Fibroblast of peridontal ligament (primary cell): ENCODE results near the gene MYO1E.

Experiments used
- DNase-seq: peaks from one replicate; pipeline ENCODE4 v3.0.0-alpha.2; 2010; ENCODE audit errors: extremely low read depth

Gene MYO1E

DNA sequence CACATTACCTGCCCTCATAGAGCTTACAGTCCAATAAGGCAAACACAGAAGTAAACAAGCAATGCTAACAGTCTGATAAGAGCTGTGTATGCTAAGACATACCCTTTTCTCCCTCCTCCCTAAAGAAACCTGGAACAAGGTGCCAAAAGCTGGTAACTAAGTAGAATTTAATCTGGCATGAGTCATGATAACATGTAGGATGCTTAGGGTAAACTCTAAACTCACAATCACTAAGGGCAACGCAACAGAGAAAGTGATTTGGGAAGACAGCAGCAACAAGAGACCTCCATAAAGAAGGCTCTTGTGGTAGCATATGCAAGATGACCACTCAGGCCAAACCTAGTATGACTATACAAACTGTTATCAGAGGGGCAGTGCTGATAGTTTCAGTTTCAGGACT lies 55.5 kb downstream of the MYO1E start:
- no peak for DNase-seq

DNA sequence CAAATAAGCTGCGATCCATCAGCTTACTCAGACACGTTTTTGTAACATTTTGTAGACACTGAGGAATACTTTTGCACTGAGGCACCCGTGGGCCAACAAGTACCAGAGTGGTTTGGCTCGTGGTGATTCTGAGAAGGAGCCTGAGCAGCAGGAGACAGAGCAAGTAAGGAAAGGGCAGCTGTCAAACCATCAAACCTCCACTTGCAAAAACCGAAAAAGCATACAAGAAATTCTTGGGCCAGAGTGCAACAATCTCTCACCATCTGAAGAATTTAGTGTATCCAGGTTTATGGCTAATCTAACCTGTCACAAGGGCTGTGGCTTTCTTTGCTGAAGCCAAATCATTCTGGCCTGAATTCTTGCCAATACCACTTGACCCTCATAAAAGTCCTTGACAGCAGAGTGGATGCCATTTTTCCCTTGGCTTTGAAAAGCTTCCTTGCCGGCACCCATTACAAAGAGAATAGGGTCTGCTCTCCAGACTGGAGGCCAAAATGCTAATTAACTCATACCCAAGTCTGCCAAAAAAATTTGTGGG lies 56.7 kb downstream of the MYO1E start:
- peak; percentile 17 for DNase-seq

GRCh38 chr15:59313641-59314332 lies 58.9 kb downstream of the MYO1E start:
- peak; percentile 57 for DNase-seq

DNA sequence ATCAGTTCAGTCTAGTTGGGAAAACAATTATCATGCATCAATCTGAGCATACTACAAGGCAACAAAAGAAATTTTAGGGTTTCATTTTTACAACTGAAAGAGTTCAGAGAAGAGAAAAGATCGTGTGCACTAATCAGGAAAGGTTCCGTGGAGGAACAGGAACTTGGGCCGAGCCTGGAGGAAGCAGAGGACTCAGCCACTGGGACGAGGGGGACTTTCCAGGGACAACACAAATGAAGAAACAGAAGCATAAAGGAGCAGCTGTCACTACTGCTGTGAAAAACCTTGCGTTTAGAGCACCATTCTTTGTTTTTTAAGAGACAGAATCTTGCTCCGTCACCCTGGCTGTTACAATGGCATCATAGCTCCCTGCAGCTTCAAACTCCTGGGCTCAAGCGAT lies 60.5 kb downstream of the MYO1E start:
- no peak for DNase-seq

DNA sequence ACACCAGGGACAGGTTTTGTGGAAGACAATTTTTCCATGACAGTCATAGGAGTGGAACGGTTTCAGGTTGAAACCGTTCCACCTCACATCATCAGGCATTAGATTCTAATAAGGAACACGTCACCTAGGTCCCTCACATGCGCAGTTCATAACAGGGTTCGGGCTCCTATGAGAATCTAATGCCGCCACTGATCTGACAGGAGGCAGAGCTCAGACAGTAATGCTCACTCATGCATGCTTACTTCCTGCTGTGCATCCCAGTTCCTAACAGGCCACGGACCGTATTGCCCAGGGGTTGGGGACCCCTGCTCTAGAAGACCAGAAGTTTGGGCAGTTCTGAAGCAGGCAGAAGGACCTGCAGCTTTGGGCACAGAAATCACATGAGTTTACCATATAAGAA lies 61.5 kb downstream of the MYO1E start:
- DNase-seq = no peak

GRCh38 chr15:59309405-59309804 lies 63.3 kb downstream of the MYO1E start:
- no peak for DNase-seq

- DNase-seq = no peak
Observed at GRCh38 chr15:59307165-59307537, 65.5 kb downstream of the MYO1E start.

DNA sequence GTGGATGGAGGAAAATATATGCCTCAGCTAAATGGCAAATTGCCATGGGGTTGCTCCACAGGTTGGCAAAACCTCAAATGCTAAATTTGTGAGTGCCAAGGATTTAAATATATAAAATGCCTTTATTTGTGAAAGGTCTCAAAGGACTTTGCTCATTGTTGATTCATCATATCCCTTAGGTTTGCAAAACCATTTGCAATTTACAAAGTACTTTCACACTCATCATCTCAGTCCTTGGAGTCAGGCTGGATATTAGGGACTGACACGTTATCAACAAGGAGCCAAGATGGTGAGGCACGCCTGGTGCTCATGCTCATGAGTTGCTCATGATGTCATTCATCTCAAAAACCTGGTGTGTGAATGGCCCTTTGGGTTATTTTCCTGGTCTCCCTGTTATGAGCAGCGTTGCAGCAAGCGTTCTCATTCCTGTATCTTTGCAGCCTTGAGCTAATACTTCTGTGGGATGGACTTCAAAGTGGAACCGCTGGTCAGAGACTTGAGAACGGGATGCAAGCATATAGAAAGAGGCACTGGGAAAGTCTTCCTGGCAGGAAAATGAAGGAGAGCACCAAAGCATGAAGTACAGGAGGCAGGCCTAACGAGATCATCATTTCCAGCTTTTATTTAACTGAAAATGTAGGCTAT lies 66.0 kb downstream of the MYO1E start:
- DNase-seq = peak; percentile 96

DNA sequence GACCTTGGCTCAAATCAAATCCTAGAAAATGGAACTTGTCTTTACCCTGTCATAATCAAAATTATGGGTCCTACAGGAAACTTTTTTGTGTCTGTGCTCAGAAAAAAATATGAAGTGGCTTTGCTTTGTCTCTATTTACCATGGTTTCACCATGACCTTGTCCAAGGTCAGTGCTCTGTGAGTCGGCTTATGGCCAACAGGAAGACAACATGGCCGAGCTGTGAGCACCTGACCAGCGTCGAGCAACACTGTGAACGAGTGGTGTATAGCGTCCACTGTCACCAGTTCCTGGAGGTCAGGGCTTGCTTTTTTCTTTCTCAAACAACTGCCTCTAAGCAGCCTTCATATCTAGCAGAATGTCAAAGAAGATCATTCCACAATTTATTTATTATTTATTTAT lies 67.9 kb downstream of the MYO1E start:
- DNase-seq = no peak

DNA sequence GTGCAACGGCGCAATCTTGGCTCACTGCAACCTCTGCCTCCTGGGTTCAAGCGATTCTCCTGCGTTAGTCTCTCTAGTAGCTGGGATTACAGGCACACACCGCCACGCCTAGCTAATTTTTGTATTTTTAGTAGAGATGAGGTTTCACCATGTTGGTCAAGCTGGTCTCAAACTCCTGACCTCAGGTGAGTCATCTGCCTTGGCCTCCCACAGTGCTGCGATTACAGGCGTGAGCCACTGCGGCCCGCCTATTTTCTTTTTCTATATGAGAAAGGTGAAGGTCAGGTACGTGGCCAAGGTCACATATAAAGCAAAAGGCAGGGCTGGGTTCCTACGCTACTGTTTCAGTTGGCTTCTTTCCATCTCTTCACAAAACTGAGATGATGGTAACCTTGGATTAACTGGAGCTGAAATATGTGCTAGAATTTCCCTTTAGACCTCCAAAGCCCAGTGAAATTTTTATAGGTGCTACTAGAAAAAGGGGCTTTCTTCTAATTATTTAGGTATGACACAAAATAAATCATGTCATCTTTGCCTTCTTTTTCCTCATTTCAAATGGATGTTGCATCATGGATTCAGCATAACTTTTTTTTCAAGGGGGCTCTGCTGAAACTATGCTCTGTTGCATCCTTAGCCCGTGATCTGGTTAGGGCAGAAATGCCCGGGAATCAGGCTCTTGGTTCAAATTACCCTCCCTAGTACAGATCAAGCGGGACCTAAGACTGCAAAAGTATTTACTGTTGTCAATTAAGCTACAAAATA lies 68.5 kb downstream of the MYO1E start:
- DNase-seq = no peak

- DNase-seq = no peak
Observed at GRCh38 chr15:59303633-59304032, 69.0 kb downstream of the MYO1E start.

- no peak for DNase-seq
Observed at GRCh38 chr15:59303136-59303535, 69.5 kb downstream of the MYO1E start.

GRCh38 chr15:59301527-59301926 lies 71.1 kb downstream of the MYO1E start:
- no peak for DNase-seq

GRCh38 chr15:59300618-59301139 lies 72.0 kb downstream of the MYO1E start:
- no peak for DNase-seq

- DNase-seq = peak; percentile 96
Observed at GRCh38 chr15:59299929-59300617, 72.6 kb downstream of the MYO1E start.

- no peak for DNase-seq
Observed at GRCh38 chr15:59298854-59299250, 73.8 kb downstream of the MYO1E start.

DNA sequence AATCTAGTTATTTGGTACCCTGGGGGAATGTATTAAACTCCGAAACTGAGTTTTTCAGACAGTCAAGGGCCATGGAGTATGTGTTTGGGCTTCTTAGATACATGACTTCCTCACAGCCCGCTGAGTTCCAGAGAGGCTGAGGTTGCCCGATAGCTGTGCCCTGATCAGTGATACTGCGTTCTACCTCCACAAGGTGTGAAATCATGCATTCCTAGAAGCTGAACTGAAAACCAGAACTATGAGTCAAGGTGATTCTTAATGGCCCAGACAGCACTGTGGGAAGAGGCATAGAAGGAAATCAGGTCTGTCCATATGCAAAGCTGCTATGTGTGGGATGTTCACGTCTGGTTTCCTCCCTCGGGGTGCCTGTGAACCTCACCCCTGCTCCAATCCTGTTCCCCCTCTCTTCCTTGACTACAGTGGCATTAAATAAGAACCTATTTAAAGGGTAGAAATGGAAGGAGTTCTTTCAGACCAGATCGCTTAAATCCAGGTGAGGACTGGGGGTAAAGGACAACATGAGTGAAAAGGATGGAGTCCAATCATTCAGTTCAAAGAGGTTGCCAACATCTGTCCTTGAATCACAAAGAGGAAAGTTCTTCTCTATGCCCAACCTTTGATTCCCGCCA lies 74.3 kb downstream of the MYO1E start:
- DNase-seq = no peak

DNA sequence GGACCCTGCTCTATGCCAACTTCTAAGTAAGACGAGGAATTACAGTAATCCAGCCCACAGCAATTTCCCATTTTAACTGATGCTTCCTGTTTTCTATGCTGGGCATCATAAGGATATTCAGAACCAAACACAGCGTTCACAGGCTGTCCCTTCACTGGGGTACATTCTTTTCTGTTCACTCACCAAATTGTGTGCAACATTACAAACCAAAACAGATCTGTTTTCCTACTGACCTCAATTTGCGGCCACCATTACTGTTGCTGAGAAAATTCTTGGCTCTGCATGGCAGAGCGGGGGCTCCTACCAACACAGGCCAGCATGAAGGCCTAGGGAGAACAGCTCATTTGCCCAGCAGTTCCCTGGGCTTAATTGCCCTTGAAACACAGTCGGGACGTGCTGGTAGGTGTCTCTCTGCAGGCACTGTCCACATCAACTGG lies 76.5 kb downstream of the MYO1E start:
- peak; percentile 95 for DNase-seq

DNA sequence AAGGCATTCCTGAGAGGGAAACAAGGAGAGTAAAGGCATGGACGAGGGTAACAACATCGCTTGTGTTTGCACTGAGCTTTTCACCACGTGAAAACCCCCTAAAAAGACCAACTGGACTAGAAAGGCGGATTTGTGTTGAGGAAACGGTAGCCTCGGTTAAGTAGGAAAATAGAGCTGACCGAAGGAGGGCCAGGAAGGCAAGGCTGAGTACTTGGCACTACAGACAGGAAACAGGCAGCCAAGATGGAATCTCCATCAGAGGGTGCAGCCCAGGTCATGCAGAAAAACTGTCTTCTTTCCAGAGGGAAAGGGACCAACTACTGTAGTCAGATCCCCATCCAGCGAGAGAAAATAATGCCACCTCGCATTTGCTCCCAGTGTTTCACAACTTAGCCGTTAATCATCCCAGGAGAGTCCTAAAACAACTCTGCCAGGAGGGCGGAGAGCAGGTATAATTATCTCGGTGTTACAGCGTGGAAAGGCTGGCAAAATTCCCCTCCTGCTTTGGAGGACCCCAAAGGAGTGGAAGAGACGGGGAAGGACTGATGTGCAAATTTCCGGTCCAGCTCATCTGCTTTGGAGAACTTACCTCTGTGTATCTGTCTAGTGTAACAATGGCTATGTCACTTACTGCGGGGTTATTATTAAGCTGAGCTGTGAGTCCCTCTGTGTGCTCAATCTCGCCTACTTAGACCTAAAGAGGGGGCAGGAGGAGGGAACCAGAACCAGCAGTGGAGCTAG lies 77.2 kb downstream of the MYO1E start:
- no peak for DNase-seq

- peak; percentile 93 for DNase-seq
Observed at GRCh38 chr15:59294574-59295260, 78.0 kb downstream of the MYO1E start.
